H9 (cell line): ENCODE measurements around the gene CDKAL1. TPM values are rescaled to one million over a fixed set of nuclear protein-coding genes. Genes with fewer than 3 reads are reported as not detected.

Experiments used
- DNase-seq: peaks from one replicate; pipeline ENCODE4 v3.0.0-alpha.2; 2017
- H2AFZ ChIP-seq: one replicate; pipeline ENCODE4 v1.6.1; 2013; ENCODE audit warnings: mild to moderate bottlenecking, low read length, control low read depth, moderate library complexity
- H2AK5ac ChIP-seq: 2 replicates; pipeline ENCODE4 v1.6.1; 2013; ENCODE audit warnings: low read length, control low read depth, mixed read lengths; ENCODE audit not compliant: insufficient read length
- H2BK120ac ChIP-seq: one replicate; pipeline ENCODE4 v1.6.1; 2013; ENCODE audit warnings: low read depth, mild to moderate bottlenecking, low read length, control low read depth, inconsistent platforms; ENCODE audit not compliant: poor library complexity, severe bottlenecking
- H2BK12ac ChIP-seq: 2 replicates; pipeline ENCODE4 v1.6.1; 2013; ENCODE audit warnings: low read length, control low read depth, mixed read lengths, low read depth; ENCODE audit not compliant: insufficient read length
- H2BK15ac ChIP-seq: 2 replicates; pipeline ENCODE4 v1.6.1; 2013; ENCODE audit warnings: low read depth, low read length, control low read depth
- H2BK20ac ChIP-seq: one replicate; pipeline ENCODE4 v1.6.1; 2013; ENCODE audit warnings: low read depth, mild to moderate bottlenecking, low read length, control low read depth, inconsistent platforms; ENCODE audit not compliant: poor library complexity, severe bottlenecking
- H2BK5ac ChIP-seq: 2 replicates; pipeline ENCODE4 v1.6.1; 2013; ENCODE audit warnings: low read length, control low read depth, mixed read lengths; ENCODE audit not compliant: insufficient read length
- H3K14ac ChIP-seq: 2 replicates; pipeline ENCODE4 v1.6.1; 2013; ENCODE audit warnings: low read length, control low read depth; ENCODE audit not compliant: insufficient read depth
- H3K18ac ChIP-seq: 2 replicates; pipeline ENCODE4 v1.6.1; 2013; ENCODE audit warnings: low read depth, mild to moderate bottlenecking, mixed read lengths, low read length, control low read depth; ENCODE audit not compliant: insufficient read length
- H3K23ac ChIP-seq: 2 replicates; pipeline ENCODE4 v1.6.1; 2013; ENCODE audit warnings: low read length, control low read depth, mixed read lengths, low read depth; ENCODE audit not compliant: insufficient read length
- H3K23me2 ChIP-seq: 2 replicates; pipeline ENCODE4 v1.6.1; 2013; ENCODE audit warnings: low read depth, mild to moderate bottlenecking, mixed read lengths, low read length, control low read depth; ENCODE audit not compliant: insufficient read length, poor library complexity, severe bottlenecking
- H3K27ac ChIP-seq: 2 replicates; pipeline ENCODE4 v1.5.1; 2013; ENCODE audit warnings: low read length, control low read depth, mixed read lengths, low read depth; ENCODE audit not compliant: insufficient read length
- H3K27me3 ChIP-seq: 2 replicates; pipeline ENCODE4 v1.6.1; 2013; ENCODE audit warnings: low read length, control low read depth, inconsistent platforms; ENCODE audit not compliant: insufficient read depth
- H3K4ac ChIP-seq: 2 replicates; pipeline ENCODE4 v1.6.1; 2013; ENCODE audit warnings: low read depth, mild to moderate bottlenecking, control low read depth, inconsistent platforms, low read length, moderate library complexity
- H3K4me1 ChIP-seq: 2 replicates; pipeline ENCODE4 v1.6.1; 2013; ENCODE audit warnings: low read length, control low read depth, inconsistent platforms; ENCODE audit not compliant: insufficient read depth
- H3K4me2 ChIP-seq: 2 replicates; pipeline ENCODE4 v1.6.1; 2013; ENCODE audit warnings: low read length, control low read depth, mixed read lengths; ENCODE audit not compliant: insufficient read length, insufficient read depth
- H3K56ac ChIP-seq: 2 replicates; pipeline ENCODE4 v1.6.1; 2013; ENCODE audit warnings: low read depth, mild to moderate bottlenecking, mixed read lengths, low read length, control low read depth; ENCODE audit not compliant: insufficient read length
- H3K79me1 ChIP-seq: 2 replicates; pipeline ENCODE4 v1.6.1; 2013; ENCODE audit warnings: low read depth, mild to moderate bottlenecking, moderate library complexity, low read length, control low read depth, inconsistent platforms; ENCODE audit not compliant: insufficient read depth, poor library complexity, severe bottlenecking
- H3K79me2 ChIP-seq: 2 replicates; pipeline ENCODE4 v1.6.1; 2013; ENCODE audit warnings: low read length, control low read depth, inconsistent platforms; ENCODE audit not compliant: insufficient read depth
- H3K9ac ChIP-seq: 2 replicates; pipeline ENCODE4 v1.6.1; 2013; ENCODE audit warnings: low read length, control low read depth, mixed read lengths; ENCODE audit not compliant: insufficient read length; ENCODE audit errors: extremely low read depth
- H3K9me3 ChIP-seq: one replicate; pipeline ENCODE4 v1.6.1; 2013; ENCODE audit warnings: low read depth, low read length, inconsistent platforms; ENCODE audit not compliant: control insufficient read depth
- H3T11ph ChIP-seq: one replicate; pipeline ENCODE4 v1.6.1; 2013; ENCODE audit warnings: mild to moderate bottlenecking, low read length, control low read depth, inconsistent platforms
- H4K20me1 ChIP-seq: one replicate; pipeline ENCODE4 v1.6.1; 2013; ENCODE audit not compliant: control insufficient read depth, insufficient read length, insufficient read depth
- H4K5ac ChIP-seq: 2 replicates; pipeline ENCODE4 v1.6.1; 2013; ENCODE audit warnings: low read depth, mild to moderate bottlenecking, mixed read lengths, low read length, control low read depth; ENCODE audit not compliant: insufficient read length
- H4K8ac ChIP-seq: replicated peaks from 2 replicates; pipeline ENCODE4 v1.6.1; 2013; ENCODE audit warnings: low read length, control low read depth, mixed read lengths, low read depth; ENCODE audit not compliant: insufficient read length
- H4K91ac ChIP-seq: 2 replicates; pipeline ENCODE4 v1.6.1; 2013; ENCODE audit warnings: low read depth, mild to moderate bottlenecking, moderate library complexity, mixed read lengths, low read length, control low read depth; ENCODE audit not compliant: insufficient read length
- H3K27ac Mint-ChIP-seq, 3 experiments: 2 replicates in 2 of 3; 3 replicates in 1 of 3; pipeline ENCODE4 v1.8.0; 2020 to 2021; ENCODE audit warnings: mixed read lengths in 3 of 3, mild to moderate bottlenecking in 1 of 3, moderate library complexity in 1 of 3
- H3K27me3 Mint-ChIP-seq: 2 replicates; pipeline ENCODE4 v1.8.0; 2021; ENCODE audit warnings: low read depth, mild to moderate bottlenecking, moderate library complexity, mixed read lengths
- H3K36me3 Mint-ChIP-seq, 3 experiments: 2 replicates in 2 of 3; 3 replicates in 1 of 3; pipeline ENCODE4 v1.8.0; 2020 to 2021; ENCODE audit warnings: low read depth in 3 of 3, mixed read lengths in 3 of 3; ENCODE audit not compliant: insufficient read depth in 1 of 3
- H3K4me1 Mint-ChIP-seq, 2 experiments: 2 replicates each; pipeline ENCODE4 v1.8.0; 2020; ENCODE audit warnings: mixed read lengths in 2 of 2
- H3K4me3 Mint-ChIP-seq, 2 experiments: 2 replicates in 1 of 2; 3 replicates in 1 of 2; pipeline ENCODE4 v1.8.0; 2020 to 2021; ENCODE audit warnings: mild to moderate bottlenecking in 2 of 2, mixed read lengths in 2 of 2, moderate library complexity in 1 of 2
- H3K9me3 Mint-ChIP-seq, 2 experiments: 2 replicates in 1 of 2; 3 replicates in 1 of 2; pipeline ENCODE4 v1.8.0; 2020; ENCODE audit warnings: mild to moderate bottlenecking in 2 of 2, mixed read lengths in 2 of 2, moderate library complexity in 1 of 2
- total RNA-seq: library from RNA; stranded (reverse); gene quantifications from 2 replicates; pipeline ENCODE4 v1.2.1, GENCODE V29; 2021
- TF ChIP-seq, protein P1 (sequence below): fragments of 200-600 bp; sonication (generic); conservative IDR thresholded peaks from 3 replicates; pipeline ENCODE4 v1.8.0; 2021; ENCODE audit warnings: antibody characterized with exemption, mild to moderate bottlenecking

Gene CDKAL1
- total RNA-seq, 1 experiment from 2014 or later = 23.0 TPM

DNA sequence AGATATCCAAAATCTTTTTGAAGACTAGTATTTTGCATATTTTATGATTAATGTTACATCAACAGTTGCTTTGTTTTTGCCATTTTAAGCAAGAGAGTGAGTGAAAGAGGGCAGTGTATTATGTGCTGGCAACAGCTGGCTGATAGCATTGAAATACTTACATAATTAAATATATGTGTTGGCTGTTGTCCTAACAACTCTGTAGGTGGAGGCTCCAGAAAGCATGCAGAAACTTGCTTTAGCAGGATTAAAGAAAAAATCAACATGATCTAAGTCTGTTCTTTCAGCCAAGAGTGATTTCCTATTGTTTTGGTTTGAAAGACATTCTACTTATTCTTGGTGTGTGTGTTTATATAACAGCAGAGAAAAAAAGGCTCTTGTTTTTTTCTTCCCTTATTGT, 127.5 kb downstream of the CDKAL1 start:
- no peak overlapping the region for H4K8ac ChIP-seq
- no peak for DNase-seq
- no peaks in the 10 kb centered on the region for H3K4me1 ChIP-seq
- no peak overlapping the region for H3K4me3 Mint-ChIP-seq
- H2AK5ac ChIP-seq = no peak overlapping the region
- H4K91ac ChIP-seq = no peak overlapping the region
- H2BK12ac ChIP-seq = no peak overlapping the region
- H2BK20ac ChIP-seq = no peak overlapping the region
- peaks cover 20 to 27% of the 10 kb centered on the region in 2 experiments for H3K4me1 Mint-ChIP-seq
- no peak overlapping the region for H3K27ac ChIP-seq
- H2BK15ac ChIP-seq = no peak overlapping the region
- no peak overlapping the region for H3K14ac ChIP-seq
- H3K23ac ChIP-seq = no peak overlapping the region
- no peak overlapping the region for H4K5ac ChIP-seq
- TF ChIP-seq, protein P1, sequence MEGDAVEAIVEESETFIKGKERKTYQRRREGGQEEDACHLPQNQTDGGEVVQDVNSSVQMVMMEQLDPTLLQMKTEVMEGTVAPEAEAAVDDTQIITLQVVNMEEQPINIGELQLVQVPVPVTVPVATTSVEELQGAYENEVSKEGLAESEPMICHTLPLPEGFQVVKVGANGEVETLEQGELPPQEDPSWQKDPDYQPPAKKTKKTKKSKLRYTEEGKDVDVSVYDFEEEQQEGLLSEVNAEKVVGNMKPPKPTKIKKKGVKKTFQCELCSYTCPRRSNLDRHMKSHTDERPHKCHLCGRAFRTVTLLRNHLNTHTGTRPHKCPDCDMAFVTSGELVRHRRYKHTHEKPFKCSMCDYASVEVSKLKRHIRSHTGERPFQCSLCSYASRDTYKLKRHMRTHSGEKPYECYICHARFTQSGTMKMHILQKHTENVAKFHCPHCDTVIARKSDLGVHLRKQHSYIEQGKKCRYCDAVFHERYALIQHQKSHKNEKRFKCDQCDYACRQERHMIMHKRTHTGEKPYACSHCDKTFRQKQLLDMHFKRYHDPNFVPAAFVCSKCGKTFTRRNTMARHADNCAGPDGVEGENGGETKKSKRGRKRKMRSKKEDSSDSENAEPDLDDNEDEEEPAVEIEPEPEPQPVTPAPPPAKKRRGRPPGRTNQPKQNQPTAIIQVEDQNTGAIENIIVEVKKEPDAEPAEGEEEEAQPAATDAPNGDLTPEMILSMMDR = no peak
- H3K18ac ChIP-seq = no peak overlapping the region
- no peaks in the 10 kb centered on the region for H3K9me3 Mint-ChIP-seq
- no peaks in the 10 kb centered on the region for H3K79me2 ChIP-seq
- H3K79me1 ChIP-seq = peaks cover 3% of the 10 kb centered on the region
- H3K23me2 ChIP-seq = no peaks in the 10 kb centered on the region
- no peaks in the 10 kb centered on the region for H4K20me1 ChIP-seq
- no peaks in the 10 kb centered on the region for H3K27me3 Mint-ChIP-seq
- H3K4me2 ChIP-seq = no peak overlapping the region
- no peaks in the 10 kb centered on the region for H3K9me3 ChIP-seq
- H3K27me3 ChIP-seq = no peaks in the 10 kb centered on the region
- H3T11ph ChIP-seq = no peak overlapping the region
- no peaks in the 10 kb centered on the region; a peak in 1 of 7 replicates for H3K36me3 Mint-ChIP-seq
- H2BK5ac ChIP-seq = no peak overlapping the region
- no peak overlapping the region for H3K56ac ChIP-seq
- no peak overlapping the region; a peak in 1 of 7 replicates for H3K27ac Mint-ChIP-seq
- H2BK120ac ChIP-seq = no peak overlapping the region
- no peak overlapping the region for H2AFZ ChIP-seq
- H3K9ac ChIP-seq = no peak overlapping the region
- no peak overlapping the region for H3K4ac ChIP-seq
